ENCODE results near the gene SLC17A4.

- TF ChIP-seq TAF1 (IDR thresholded peaks at IDR 0.05; ENCODE audit: borderline replicate concordance, insufficient read depth, low read length) (no peak), POLR2AphosphoS5 (IDR thresholded peaks at IDR 0.05; ENCODE audit: low read depth, low read length) (no peak)
Observed at GRCh38 chr6:25815194-25815593, 60.7 kb downstream of the SLC17A4 start.
